H9 (cell line): Measurements from ENCODE around the gene KIAA2012. TPM values are rescaled to one million over a fixed set of nuclear protein-coding genes. Genes with fewer than 3 reads are reported as not detected.

Experiments
- DNase-seq: peaks from one replicate; pipeline ENCODE4 v3.0.0-alpha.2; 2017
- H2AFZ ChIP-seq: one replicate; pipeline ENCODE4 v1.6.1; 2013; ENCODE audit warnings: mild to moderate bottlenecking, low read length, control low read depth, moderate library complexity
- H2AK5ac ChIP-seq: 2 replicates; pipeline ENCODE4 v1.6.1; 2013; ENCODE audit warnings: low read length, control low read depth, mixed read lengths; ENCODE audit not compliant: insufficient read length
- H2BK120ac ChIP-seq: one replicate; pipeline ENCODE4 v1.6.1; 2013; ENCODE audit warnings: low read depth, mild to moderate bottlenecking, low read length, control low read depth, inconsistent platforms; ENCODE audit not compliant: poor library complexity, severe bottlenecking
- H2BK12ac ChIP-seq: 2 replicates; pipeline ENCODE4 v1.6.1; 2013; ENCODE audit warnings: low read length, control low read depth, mixed read lengths, low read depth; ENCODE audit not compliant: insufficient read length
- H2BK15ac ChIP-seq: 2 replicates; pipeline ENCODE4 v1.6.1; 2013; ENCODE audit warnings: low read depth, low read length, control low read depth
- H2BK20ac ChIP-seq: one replicate; pipeline ENCODE4 v1.6.1; 2013; ENCODE audit warnings: low read depth, mild to moderate bottlenecking, low read length, control low read depth, inconsistent platforms; ENCODE audit not compliant: poor library complexity, severe bottlenecking
- H2BK5ac ChIP-seq: 2 replicates; pipeline ENCODE4 v1.6.1; 2013; ENCODE audit warnings: low read length, control low read depth, mixed read lengths; ENCODE audit not compliant: insufficient read length
- H3K14ac ChIP-seq: 2 replicates; pipeline ENCODE4 v1.6.1; 2013; ENCODE audit warnings: low read length, control low read depth; ENCODE audit not compliant: insufficient read depth
- H3K18ac ChIP-seq: 2 replicates; pipeline ENCODE4 v1.6.1; 2013; ENCODE audit warnings: low read depth, mild to moderate bottlenecking, mixed read lengths, low read length, control low read depth; ENCODE audit not compliant: insufficient read length
- H3K23ac ChIP-seq: 2 replicates; pipeline ENCODE4 v1.6.1; 2013; ENCODE audit warnings: low read length, control low read depth, mixed read lengths, low read depth; ENCODE audit not compliant: insufficient read length
- H3K23me2 ChIP-seq: 2 replicates; pipeline ENCODE4 v1.6.1; 2013; ENCODE audit warnings: low read depth, mild to moderate bottlenecking, mixed read lengths, low read length, control low read depth; ENCODE audit not compliant: insufficient read length, poor library complexity, severe bottlenecking
- H3K27ac ChIP-seq: 2 replicates; pipeline ENCODE4 v1.5.1; 2013; ENCODE audit warnings: low read length, control low read depth, mixed read lengths, low read depth; ENCODE audit not compliant: insufficient read length
- H3K27me3 ChIP-seq: 2 replicates; pipeline ENCODE4 v1.6.1; 2013; ENCODE audit warnings: low read length, control low read depth, inconsistent platforms; ENCODE audit not compliant: insufficient read depth
- H3K4ac ChIP-seq: 2 replicates; pipeline ENCODE4 v1.6.1; 2013; ENCODE audit warnings: low read depth, mild to moderate bottlenecking, control low read depth, inconsistent platforms, low read length, moderate library complexity
- H3K4me1 ChIP-seq: 2 replicates; pipeline ENCODE4 v1.6.1; 2013; ENCODE audit warnings: low read length, control low read depth, inconsistent platforms; ENCODE audit not compliant: insufficient read depth
- H3K4me2 ChIP-seq: 2 replicates; pipeline ENCODE4 v1.6.1; 2013; ENCODE audit warnings: low read length, control low read depth, mixed read lengths; ENCODE audit not compliant: insufficient read length, insufficient read depth
- H3K56ac ChIP-seq: 2 replicates; pipeline ENCODE4 v1.6.1; 2013; ENCODE audit warnings: low read depth, mild to moderate bottlenecking, mixed read lengths, low read length, control low read depth; ENCODE audit not compliant: insufficient read length
- H3K79me1 ChIP-seq: 2 replicates; pipeline ENCODE4 v1.6.1; 2013; ENCODE audit warnings: low read depth, mild to moderate bottlenecking, moderate library complexity, low read length, control low read depth, inconsistent platforms; ENCODE audit not compliant: insufficient read depth, poor library complexity, severe bottlenecking
- H3K79me2 ChIP-seq: 2 replicates; pipeline ENCODE4 v1.6.1; 2013; ENCODE audit warnings: low read length, control low read depth, inconsistent platforms; ENCODE audit not compliant: insufficient read depth
- H3K9ac ChIP-seq: 2 replicates; pipeline ENCODE4 v1.6.1; 2013; ENCODE audit warnings: low read length, control low read depth, mixed read lengths; ENCODE audit not compliant: insufficient read length; ENCODE audit errors: extremely low read depth
- H3K9me3 ChIP-seq: one replicate; pipeline ENCODE4 v1.6.1; 2013; ENCODE audit warnings: low read depth, low read length, inconsistent platforms; ENCODE audit not compliant: control insufficient read depth
- H3T11ph ChIP-seq: one replicate; pipeline ENCODE4 v1.6.1; 2013; ENCODE audit warnings: mild to moderate bottlenecking, low read length, control low read depth, inconsistent platforms
- H4K20me1 ChIP-seq: one replicate; pipeline ENCODE4 v1.6.1; 2013; ENCODE audit not compliant: control insufficient read depth, insufficient read length, insufficient read depth
- H4K5ac ChIP-seq: 2 replicates; pipeline ENCODE4 v1.6.1; 2013; ENCODE audit warnings: low read depth, mild to moderate bottlenecking, mixed read lengths, low read length, control low read depth; ENCODE audit not compliant: insufficient read length
- H4K8ac ChIP-seq: replicated peaks from 2 replicates; pipeline ENCODE4 v1.6.1; 2013; ENCODE audit warnings: low read length, control low read depth, mixed read lengths, low read depth; ENCODE audit not compliant: insufficient read length
- H4K91ac ChIP-seq: 2 replicates; pipeline ENCODE4 v1.6.1; 2013; ENCODE audit warnings: low read depth, mild to moderate bottlenecking, moderate library complexity, mixed read lengths, low read length, control low read depth; ENCODE audit not compliant: insufficient read length
- H3K27ac Mint-ChIP-seq, 3 experiments: 2 replicates in 2 of 3; 3 replicates in 1 of 3; pipeline ENCODE4 v1.8.0; 2020 to 2021; ENCODE audit warnings: mixed read lengths in 3 of 3, mild to moderate bottlenecking in 1 of 3, moderate library complexity in 1 of 3
- H3K27me3 Mint-ChIP-seq: 2 replicates; pipeline ENCODE4 v1.8.0; 2021; ENCODE audit warnings: low read depth, mild to moderate bottlenecking, moderate library complexity, mixed read lengths
- H3K36me3 Mint-ChIP-seq, 3 experiments: 2 replicates in 2 of 3; 3 replicates in 1 of 3; pipeline ENCODE4 v1.8.0; 2020 to 2021; ENCODE audit warnings: low read depth in 3 of 3, mixed read lengths in 3 of 3; ENCODE audit not compliant: insufficient read depth in 1 of 3
- H3K4me1 Mint-ChIP-seq, 2 experiments: 2 replicates each; pipeline ENCODE4 v1.8.0; 2020; ENCODE audit warnings: mixed read lengths in 2 of 2
- H3K4me3 Mint-ChIP-seq, 2 experiments: 2 replicates in 1 of 2; 3 replicates in 1 of 2; pipeline ENCODE4 v1.8.0; 2020 to 2021; ENCODE audit warnings: mild to moderate bottlenecking in 2 of 2, mixed read lengths in 2 of 2, moderate library complexity in 1 of 2
- H3K9me3 Mint-ChIP-seq, 2 experiments: 2 replicates in 1 of 2; 3 replicates in 1 of 2; pipeline ENCODE4 v1.8.0; 2020; ENCODE audit warnings: mild to moderate bottlenecking in 2 of 2, mixed read lengths in 2 of 2, moderate library complexity in 1 of 2
- WGBS: extraction: QIAGEN DNeasy Blood & Tissue Kit; methylation state at CpG from one replicate; pipeline ENCODE4 v1.1.7; 2013; ENCODE audit warnings: missing lambda C conversion rate, low lambda C conversion rate, mixed read lengths; ENCODE audit not compliant: insufficient read length; ENCODE audit errors: extremely low coverage; 5-methylcytosine and 5-hydroxymethylcytosine counted together
- total RNA-seq: library from RNA; stranded (reverse); gene quantifications from 2 replicates; pipeline ENCODE4 v1.2.1, GENCODE V29; 2021
- TF ChIP-seq, protein P1 (sequence below): fragments of 200-600 bp; sonication (generic); conservative IDR thresholded peaks from 3 replicates; pipeline ENCODE4 v1.8.0; 2021; ENCODE audit warnings: antibody characterized with exemption, mild to moderate bottlenecking

The KIAA2012 gene
- total RNA-seq, 1 experiment from 2014 or later, result not detected

DNA sequence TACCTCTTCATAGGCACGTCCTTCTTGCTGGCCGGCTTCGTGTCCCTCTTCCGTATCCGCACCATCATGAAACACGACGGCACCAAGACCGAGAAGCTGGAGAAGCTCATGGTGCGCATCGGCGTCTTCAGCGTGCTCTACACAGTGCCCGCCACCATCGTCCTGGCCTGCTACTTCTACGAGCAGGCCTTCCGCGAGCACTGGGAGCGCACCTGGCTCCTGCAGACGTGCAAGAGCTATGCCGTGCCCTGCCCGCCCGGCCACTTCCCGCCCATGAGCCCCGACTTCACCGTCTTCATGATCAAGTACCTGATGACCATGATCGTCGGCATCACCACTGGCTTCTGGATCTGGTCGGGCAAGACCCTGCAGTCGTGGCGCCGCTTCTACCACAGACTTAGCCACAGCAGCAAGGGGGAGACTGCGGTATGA lies 37.1 kb upstream of the KIAA2012 start:
- Histone ChIP-seq H2BK15ac (no peak overlapping the region), H3K79me1 (no peaks in the 10 kb centered on the region), H3K14ac (peak overlapping the region; percentile 74), H3K23me2 (peaks cover 16% of the 10 kb centered on the region), H3K79me2 (peaks cover 39% of the 10 kb centered on the region; the same call in 1 of the 2 replicates), H2BK5ac (no peak overlapping the region), H4K20me1 (no peaks in the 10 kb centered on the region), H4K8ac (no peak overlapping the region), H3K56ac (no peak overlapping the region), H3K27me3 (no peaks in the 10 kb centered on the region), H3K9ac (peak overlapping the region; percentile 93), H3K18ac (peak overlapping the region; percentile 23), H3K4ac (no peak overlapping the region), H3K27ac (no peak overlapping the region), H2BK20ac (no peak overlapping the region), H3K9me3 (no peaks in the 10 kb centered on the region), H3T11ph (no peak overlapping the region), H2BK12ac (no peak overlapping the region), H3K4me2 (peak overlapping the region; percentile 83), H3K23ac (no peak overlapping the region), H2BK120ac (no peak overlapping the region), H4K91ac (no peak overlapping the region), H2AK5ac (no peak overlapping the region), H4K5ac (no peak overlapping the region), H2AFZ (no peak overlapping the region), H3K4me1 (peaks cover 3% of the 10 kb centered on the region)
- no peaks in the 10 kb centered on the region; the same call in 1 of the 2 replicates for H3K27me3 Mint-ChIP-seq
- peaks cover 0 to 4% of the 10 kb centered on the region in 2 experiments; a peak in 2 of 5 replicates for H3K9me3 Mint-ChIP-seq
- no CpG with 5 or more reads among the region's 32 CpGs for WGBS
- H3K4me1 Mint-ChIP-seq, result peaks cover 39 to 46% of the 10 kb centered on the region in 2 experiments
- no peak overlapping the region for H3K4me3 Mint-ChIP-seq
- TF ChIP-seq, protein P1, sequence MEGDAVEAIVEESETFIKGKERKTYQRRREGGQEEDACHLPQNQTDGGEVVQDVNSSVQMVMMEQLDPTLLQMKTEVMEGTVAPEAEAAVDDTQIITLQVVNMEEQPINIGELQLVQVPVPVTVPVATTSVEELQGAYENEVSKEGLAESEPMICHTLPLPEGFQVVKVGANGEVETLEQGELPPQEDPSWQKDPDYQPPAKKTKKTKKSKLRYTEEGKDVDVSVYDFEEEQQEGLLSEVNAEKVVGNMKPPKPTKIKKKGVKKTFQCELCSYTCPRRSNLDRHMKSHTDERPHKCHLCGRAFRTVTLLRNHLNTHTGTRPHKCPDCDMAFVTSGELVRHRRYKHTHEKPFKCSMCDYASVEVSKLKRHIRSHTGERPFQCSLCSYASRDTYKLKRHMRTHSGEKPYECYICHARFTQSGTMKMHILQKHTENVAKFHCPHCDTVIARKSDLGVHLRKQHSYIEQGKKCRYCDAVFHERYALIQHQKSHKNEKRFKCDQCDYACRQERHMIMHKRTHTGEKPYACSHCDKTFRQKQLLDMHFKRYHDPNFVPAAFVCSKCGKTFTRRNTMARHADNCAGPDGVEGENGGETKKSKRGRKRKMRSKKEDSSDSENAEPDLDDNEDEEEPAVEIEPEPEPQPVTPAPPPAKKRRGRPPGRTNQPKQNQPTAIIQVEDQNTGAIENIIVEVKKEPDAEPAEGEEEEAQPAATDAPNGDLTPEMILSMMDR, result no peak
- peaks cover 12 to 21% (median 12%) of the 10 kb centered on the region in 3 experiments for H3K36me3 Mint-ChIP-seq
- no peak overlapping the region for H3K27ac Mint-ChIP-seq
- no peak for DNase-seq
